ENCODE results near the gene PHACTR2. TPM values are rescaled to one million over a fixed set of nuclear protein-coding genes. Genes with fewer than 3 reads are reported as not detected.
"Not testable (repeated sequence)": the region's sequence is repeated elsewhere in the genome, so short reads cannot be mapped to it uniquely, and the experiment has no call there.

PHACTR2 gene
- total RNA-seq, 2 donors from 2014 or later, result 164 to 222 TPM

DNA sequence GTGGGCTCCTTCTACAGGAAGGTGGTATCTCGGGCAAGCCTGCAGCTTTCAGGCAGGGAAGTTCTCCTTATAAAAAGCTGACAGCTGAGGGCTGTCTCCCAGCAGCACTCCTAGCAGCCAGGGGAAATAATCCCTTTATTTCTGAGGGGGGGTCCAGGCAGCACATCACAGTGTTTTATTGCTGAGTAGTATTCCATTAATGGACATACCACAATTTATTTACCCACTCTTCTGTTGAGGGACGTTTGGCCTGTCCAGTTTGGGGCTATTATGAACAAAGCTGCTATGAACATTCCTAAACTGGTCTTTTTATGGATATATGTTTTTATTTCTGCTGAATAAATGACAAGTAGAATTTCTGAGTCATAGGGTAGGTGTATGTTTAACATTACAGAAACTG is 20.0 kb upstream of the PHACTR2 start:
- WGBS, 2 experiments (ENCODE audit: insufficient coverage in 1 of 2, insufficient read length in 1 of 2), result 97% methylated on average over 2 of the region's 2 CpGs; no CpG with 5 or more reads in 1 of the 2 experiments
- peaks cover 21% of the 10 kb centered on the region for H3K4me1 Mint-ChIP-seq
- Histone ChIP-seq H3K4me3 (ENCODE audit: low read length) (peak overlapping the region; percentile 43), H3K4me1 (ENCODE audit: control insufficient read depth, insufficient read depth, low read length) (peaks cover 8% of the 10 kb centered on the region), H3K27me3 (ENCODE audit: control insufficient read depth, insufficient read depth, low read length, poor library complexity, severe bottlenecking) (no peaks in the 10 kb centered on the region), H3K9me3 (ENCODE audit: control insufficient read depth, low read length) (peaks cover 40% of the 10 kb centered on the region), H3K27ac (ENCODE audit: low read depth, low read length) (no peak overlapping the region), H3K9ac (ENCODE audit: extremely low read depth, low read length, poor library complexity, severe bottlenecking) (no peak overlapping the region), H3K36me3 (ENCODE audit: control insufficient read depth, insufficient read depth, low read length) (peaks cover 4% of the 10 kb centered on the region)
- DNase-seq, result no peak
- H3K27me3 Mint-ChIP-seq (ENCODE audit: insufficient read depth), result no peaks in the 10 kb centered on the region
- TF ChIP-seq, protein P1, sequence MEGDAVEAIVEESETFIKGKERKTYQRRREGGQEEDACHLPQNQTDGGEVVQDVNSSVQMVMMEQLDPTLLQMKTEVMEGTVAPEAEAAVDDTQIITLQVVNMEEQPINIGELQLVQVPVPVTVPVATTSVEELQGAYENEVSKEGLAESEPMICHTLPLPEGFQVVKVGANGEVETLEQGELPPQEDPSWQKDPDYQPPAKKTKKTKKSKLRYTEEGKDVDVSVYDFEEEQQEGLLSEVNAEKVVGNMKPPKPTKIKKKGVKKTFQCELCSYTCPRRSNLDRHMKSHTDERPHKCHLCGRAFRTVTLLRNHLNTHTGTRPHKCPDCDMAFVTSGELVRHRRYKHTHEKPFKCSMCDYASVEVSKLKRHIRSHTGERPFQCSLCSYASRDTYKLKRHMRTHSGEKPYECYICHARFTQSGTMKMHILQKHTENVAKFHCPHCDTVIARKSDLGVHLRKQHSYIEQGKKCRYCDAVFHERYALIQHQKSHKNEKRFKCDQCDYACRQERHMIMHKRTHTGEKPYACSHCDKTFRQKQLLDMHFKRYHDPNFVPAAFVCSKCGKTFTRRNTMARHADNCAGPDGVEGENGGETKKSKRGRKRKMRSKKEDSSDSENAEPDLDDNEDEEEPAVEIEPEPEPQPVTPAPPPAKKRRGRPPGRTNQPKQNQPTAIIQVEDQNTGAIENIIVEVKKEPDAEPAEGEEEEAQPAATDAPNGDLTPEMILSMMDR (conservative IDR thresholded peaks at IDR 0.05), result no peak
- peaks cover 21% of the 10 kb centered on the region for H3K36me3 Mint-ChIP-seq (ENCODE audit: low read depth)
- H3K9me3 Mint-ChIP-seq, result peaks cover 39% of the 10 kb centered on the region
- no peak overlapping the region for H3K4me3 Mint-ChIP-seq
- H3K27ac Mint-ChIP-seq, result no peak overlapping the region

DNA sequence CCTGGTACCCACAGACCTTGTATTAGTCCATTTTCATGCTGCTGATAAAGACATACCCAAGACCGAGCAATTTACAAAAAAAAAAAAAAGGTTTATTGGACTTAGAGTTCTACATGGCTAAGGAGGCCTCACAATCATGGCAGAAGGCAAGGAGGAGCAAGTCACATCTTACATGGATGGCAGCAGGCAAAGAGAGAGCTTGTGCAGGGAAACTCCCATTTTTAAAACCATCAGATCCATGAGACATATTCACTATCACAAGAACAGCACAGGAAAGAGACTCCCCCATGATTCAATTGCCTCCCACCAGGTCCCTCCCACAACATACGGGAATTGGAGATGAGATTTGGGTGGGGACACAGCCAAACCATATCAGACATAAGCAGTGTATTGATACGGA is 17.6 kb upstream of the PHACTR2 start:
- WGBS, 2 experiments (ENCODE audit: insufficient coverage in 1 of 2, insufficient read length in 1 of 2), result 96 to 100% methylated on average over 1 to 3 of the region's 3 CpGs
- peaks cover 56% of the 10 kb centered on the region for H3K9me3 ChIP-seq (ENCODE audit: control insufficient read depth, low read length)
- H3K27ac ChIP-seq (ENCODE audit: low read depth, low read length); H3K36me3 ChIP-seq (ENCODE audit: control insufficient read depth, insufficient read depth, low read length); H3K4me1 ChIP-seq (ENCODE audit: control insufficient read depth, insufficient read depth, low read length); H3K27me3 ChIP-seq (ENCODE audit: control insufficient read depth, insufficient read depth, low read length, poor library complexity, severe bottlenecking); H3K4me3 Mint-ChIP-seq; H3K9ac ChIP-seq (ENCODE audit: extremely low read depth, low read length, poor library complexity, severe bottlenecking); DNase-seq; H3K27ac Mint-ChIP-seq; H3K27me3 Mint-ChIP-seq (ENCODE audit: insufficient read depth): not testable (repeated sequence)
- Mint-ChIP-seq H3K4me1 (peaks cover 15% of the 10 kb centered on the region), H3K36me3 (ENCODE audit: low read depth) (peaks cover 31% of the 10 kb centered on the region), H3K9me3 (peaks cover 49% of the 10 kb centered on the region)
- peak overlapping the region; percentile 61 for H3K4me3 ChIP-seq (ENCODE audit: low read length)

DNA sequence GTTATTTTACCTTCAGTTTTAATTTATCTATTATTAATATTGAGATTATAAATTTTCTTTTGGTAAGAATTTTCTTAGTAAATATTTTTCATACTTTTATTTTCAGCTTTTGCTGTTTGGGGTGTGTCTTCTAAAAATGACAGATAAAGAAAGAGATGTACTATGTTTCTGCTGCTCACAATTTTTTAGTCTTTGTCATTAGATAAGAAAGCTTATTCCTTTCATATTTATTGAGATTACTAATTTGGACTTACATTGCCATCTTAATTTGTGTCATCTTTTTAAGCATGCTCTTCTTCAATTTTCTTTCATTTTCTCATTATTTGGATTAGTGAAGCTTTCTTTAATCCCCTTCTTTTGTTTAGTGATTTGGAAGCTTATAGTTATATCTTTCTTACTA is 13.6 kb upstream of the PHACTR2 start:
- Histone ChIP-seq H3K27me3 (ENCODE audit: control insufficient read depth, insufficient read depth, low read length, poor library complexity, severe bottlenecking) (no peaks in the 10 kb centered on the region), H3K27ac (ENCODE audit: low read depth, low read length) (no peak overlapping the region), H3K9me3 (ENCODE audit: control insufficient read depth, low read length) (peaks cover 63% of the 10 kb centered on the region), H3K4me1 (ENCODE audit: control insufficient read depth, insufficient read depth, low read length) (peaks cover 2% of the 10 kb centered on the region), H3K36me3 (ENCODE audit: control insufficient read depth, insufficient read depth, low read length) (peaks cover 4% of the 10 kb centered on the region), H3K4me3 (ENCODE audit: low read length) (no peak overlapping the region), H3K9ac (ENCODE audit: extremely low read depth, low read length, poor library complexity, severe bottlenecking) (no peak overlapping the region)
- Mint-ChIP-seq H3K4me1 (peaks cover 6% of the 10 kb centered on the region), H3K4me3 (no peak overlapping the region), H3K36me3 (ENCODE audit: low read depth) (peaks cover 54% of the 10 kb centered on the region), H3K27ac (no peak overlapping the region), H3K27me3 (ENCODE audit: insufficient read depth) (no peaks in the 10 kb centered on the region), H3K9me3 (peaks cover 71% of the 10 kb centered on the region)
- TF ChIP-seq, protein P1 (conservative IDR thresholded peaks at IDR 0.05), result no peak
- DNase-seq, result no peak

DNA sequence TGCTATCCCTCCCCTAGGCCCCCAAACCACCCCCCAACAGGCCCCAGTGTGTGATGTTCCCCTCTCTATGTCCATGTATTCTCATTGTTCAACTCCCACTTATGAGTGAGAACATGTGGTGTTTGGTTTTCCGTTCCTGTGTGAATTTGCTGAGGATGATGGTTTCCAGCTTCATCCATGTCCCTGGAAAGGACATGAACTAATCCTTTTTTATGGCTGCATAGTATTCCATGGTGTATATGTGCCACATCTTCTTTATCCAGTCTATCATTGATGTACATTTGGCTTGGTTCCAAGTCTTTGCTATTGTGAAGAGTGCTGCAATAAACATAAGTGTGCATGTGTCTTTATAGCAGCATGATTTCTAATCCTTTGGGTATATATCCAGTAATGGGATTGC is 11.8 kb upstream of the PHACTR2 start:
- H3K27me3 ChIP-seq (ENCODE audit: control insufficient read depth, insufficient read depth, low read length, poor library complexity, severe bottlenecking); H3K27ac ChIP-seq (ENCODE audit: low read depth, low read length); H3K4me3 ChIP-seq (ENCODE audit: low read length); H3K36me3 ChIP-seq (ENCODE audit: control insufficient read depth, insufficient read depth, low read length); H3K27ac Mint-ChIP-seq; H3K9ac ChIP-seq (ENCODE audit: extremely low read depth, low read length, poor library complexity, severe bottlenecking); H3K27me3 Mint-ChIP-seq (ENCODE audit: insufficient read depth); DNase-seq; H3K4me3 Mint-ChIP-seq; H3K4me1 ChIP-seq (ENCODE audit: control insufficient read depth, insufficient read depth, low read length); H3K4me1 Mint-ChIP-seq: not testable (repeated sequence)
- 100% methylated on average over 1 of the region's 1 CpG; no CpG with 5 or more reads in 1 of the 2 experiments for WGBS, 2 experiments (ENCODE audit: insufficient coverage in 1 of 2, insufficient read length in 1 of 2)
- Mint-ChIP-seq H3K36me3 (ENCODE audit: low read depth) (peaks cover 41% of the 10 kb centered on the region), H3K9me3 (peaks cover 59% of the 10 kb centered on the region)
- peaks cover 45% of the 10 kb centered on the region for H3K9me3 ChIP-seq (ENCODE audit: control insufficient read depth, low read length)

DNA sequence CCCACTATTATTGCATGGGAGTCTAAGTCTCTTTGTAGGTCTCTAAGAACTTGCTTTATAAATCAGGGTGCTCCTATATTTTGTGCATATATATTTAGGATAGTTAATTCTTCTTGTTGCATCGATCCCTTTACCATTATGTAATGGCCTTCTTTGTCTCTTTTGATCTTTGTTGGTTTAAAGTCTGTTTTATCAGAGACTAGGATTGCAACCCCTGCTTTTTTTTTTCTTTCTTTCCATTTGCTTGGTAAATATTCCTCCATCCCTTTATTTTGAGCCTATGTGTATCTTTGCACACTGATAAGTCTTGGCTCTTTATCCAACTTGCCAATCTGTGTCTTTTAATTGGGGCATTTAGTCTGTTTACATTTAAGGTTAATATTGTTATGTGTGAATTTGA is 8.3 kb upstream of the PHACTR2 start:
- H3K27me3 Mint-ChIP-seq (ENCODE audit: insufficient read depth); H3K36me3 ChIP-seq (ENCODE audit: control insufficient read depth, insufficient read depth, low read length); DNase-seq; H3K4me3 Mint-ChIP-seq; H3K27me3 ChIP-seq (ENCODE audit: control insufficient read depth, insufficient read depth, low read length, poor library complexity, severe bottlenecking); H3K9ac ChIP-seq (ENCODE audit: extremely low read depth, low read length, poor library complexity, severe bottlenecking); H3K4me3 ChIP-seq (ENCODE audit: low read length); H3K27ac ChIP-seq (ENCODE audit: low read depth, low read length); H3K27ac Mint-ChIP-seq: not testable (repeated sequence)
- Mint-ChIP-seq H3K4me1 (peaks cover 19% of the 10 kb centered on the region), H3K36me3 (ENCODE audit: low read depth) (peaks cover 36% of the 10 kb centered on the region), H3K9me3 (peaks cover 47% of the 10 kb centered on the region)
- no CpG with 5 or more reads among the region's 1 CpG for WGBS, 2 experiments (ENCODE audit: insufficient coverage in 1 of 2, insufficient read length in 1 of 2)
- peaks cover 37% of the 10 kb centered on the region for H3K9me3 ChIP-seq (ENCODE audit: control insufficient read depth, low read length)
- H3K4me1 ChIP-seq (ENCODE audit: control insufficient read depth, insufficient read depth, low read length), result peaks cover 11% of the 10 kb centered on the region

Measured in endodermal cell (in vitro differentiated cells).